Upper lobe of right lung (tissue), 1 donor: ENCODE data around the gene SUPT20HL1. TPM values are rescaled to one million over a fixed set of nuclear protein-coding genes. Genes with fewer than 3 reads are reported as not detected.

Source experiments
- ATAC-seq: fragments of 200-7000 bp; cut with Tn5 transposase; one replicate; pipeline ENCODE4 v1.9.1; 2020; ENCODE audit warnings: mild to moderate bottlenecking, moderate library complexity
- DNase-seq: peaks from one replicate; pipeline ENCODE4 v3.0.0-alpha.2; 2020
- H3K27ac ChIP-seq: fragments of 200-600 bp; one replicate; pipeline ENCODE4 v1.8.0; 2022
- H3K27me3 ChIP-seq: fragments of 200-600 bp; one replicate; pipeline ENCODE4 v1.8.0; 2022; ENCODE audit warnings: mild to moderate bottlenecking
- H3K36me3 ChIP-seq: fragments of 200-600 bp; one replicate; pipeline ENCODE4 v1.8.0; 2022
- H3K4me1 ChIP-seq: fragments of 200-600 bp; one replicate; pipeline ENCODE4 v1.8.0; 2022
- H3K4me3 ChIP-seq: fragments of 200-600 bp; one replicate; pipeline ENCODE4 v1.8.0; 2022; ENCODE audit warnings: mild to moderate bottlenecking
- H3K9me3 ChIP-seq: fragments of 200-600 bp; one replicate; pipeline ENCODE4 v1.8.0; 2022
- intact Hi-C: fragments of 100-400 bp; cut with DNase I; formaldehyde crosslinking; loops from one replicate; pipeline ENCODE4 v1.11.0; 2022
- total RNA-seq: library from RNA; stranded (reverse); fragmentation: NEBNext Ultra II Directional; extraction: Animal tissue kit (Norgen Biotek cat#: 25700); gene quantifications from one replicate; pipeline ENCODE4 v1.2.1, GENCODE V29; 2021
- TF ChIP-seq, protein P1 (sequence below): fragments of 200-600 bp; IDR thresholded peaks from one replicate; pipeline ENCODE4 v1.8.0; 2022; ENCODE audit warnings: antibody characterized with exemption
- donor health status: DM: no; HTN: yes; CAD: no; lungs with severe emphysema.

Gene SUPT20HL1
- total RNA-seq, 1 donor from 2014 or later, result not detected

DNA sequence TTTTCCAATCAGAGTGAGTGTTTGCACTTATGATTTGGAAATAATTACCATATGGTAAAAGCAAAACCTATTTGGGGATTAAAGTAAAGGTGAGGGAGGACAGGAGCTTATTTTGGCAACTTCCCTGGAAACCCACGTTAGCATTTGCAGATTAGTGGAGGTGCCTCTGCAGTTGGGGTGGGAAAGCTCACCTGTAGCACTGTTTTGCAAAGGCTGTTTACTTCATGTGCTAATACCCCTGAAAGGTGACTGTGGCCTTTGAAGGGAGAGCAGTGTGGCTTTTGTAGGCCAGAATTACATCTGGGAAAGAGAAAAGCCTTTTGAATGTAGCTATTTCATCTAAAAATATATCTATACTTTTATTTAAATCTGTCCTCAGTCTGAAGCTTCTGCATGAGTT is 9.4 kb downstream of the SUPT20HL1 start:
- intact Hi-C loops, result no loop called here
- Histone ChIP-seq H3K9me3 (no peaks in the 10 kb centered on the region), H3K36me3 (no peaks in the 10 kb centered on the region), H3K27me3 (no peaks in the 10 kb centered on the region), H3K4me1 (no peaks in the 10 kb centered on the region), H3K27ac (no peak overlapping the region), H3K4me3 (no peak overlapping the region)
- DNase-seq, result no peak
- ATAC-seq, result no peak
- TF ChIP-seq, protein P1, sequence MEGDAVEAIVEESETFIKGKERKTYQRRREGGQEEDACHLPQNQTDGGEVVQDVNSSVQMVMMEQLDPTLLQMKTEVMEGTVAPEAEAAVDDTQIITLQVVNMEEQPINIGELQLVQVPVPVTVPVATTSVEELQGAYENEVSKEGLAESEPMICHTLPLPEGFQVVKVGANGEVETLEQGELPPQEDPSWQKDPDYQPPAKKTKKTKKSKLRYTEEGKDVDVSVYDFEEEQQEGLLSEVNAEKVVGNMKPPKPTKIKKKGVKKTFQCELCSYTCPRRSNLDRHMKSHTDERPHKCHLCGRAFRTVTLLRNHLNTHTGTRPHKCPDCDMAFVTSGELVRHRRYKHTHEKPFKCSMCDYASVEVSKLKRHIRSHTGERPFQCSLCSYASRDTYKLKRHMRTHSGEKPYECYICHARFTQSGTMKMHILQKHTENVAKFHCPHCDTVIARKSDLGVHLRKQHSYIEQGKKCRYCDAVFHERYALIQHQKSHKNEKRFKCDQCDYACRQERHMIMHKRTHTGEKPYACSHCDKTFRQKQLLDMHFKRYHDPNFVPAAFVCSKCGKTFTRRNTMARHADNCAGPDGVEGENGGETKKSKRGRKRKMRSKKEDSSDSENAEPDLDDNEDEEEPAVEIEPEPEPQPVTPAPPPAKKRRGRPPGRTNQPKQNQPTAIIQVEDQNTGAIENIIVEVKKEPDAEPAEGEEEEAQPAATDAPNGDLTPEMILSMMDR, result no peak

GRCh38 chrX:24371391-24371972 is 11.0 kb downstream of the SUPT20HL1 start:
- Histone ChIP-seq H3K4me3 (no peak overlapping the region), H3K27ac (no peak overlapping the region), H3K27me3 (no peaks in the 10 kb centered on the region), H3K9me3 (no peaks in the 10 kb centered on the region), H3K4me1 (no peaks in the 10 kb centered on the region), H3K36me3 (no peaks in the 10 kb centered on the region)
- intact Hi-C loops, result no loop called here
- ATAC-seq (peak; percentile 75), DNase-seq (no peak)
- TF ChIP-seq, protein P1, result peak; percentile 54

- Histone ChIP-seq H3K9me3 (no peaks in the 10 kb centered on the region), H3K27me3 (no peaks in the 10 kb centered on the region), H3K36me3 (no peaks in the 10 kb centered on the region), H3K27ac (no peak overlapping the region), H3K4me1 (no peaks in the 10 kb centered on the region), H3K4me3 (no peak overlapping the region)
- TF ChIP-seq, protein P1, result no peak
- no peak for DNase-seq
- ATAC-seq, result no peak
- intact Hi-C loops, result no loop called here
Measured at GRCh38 chrX:24372021-24372763, 11.8 kb downstream of the SUPT20HL1 start.

GRCh38 chrX:24375600-24376131 is 15.2 kb downstream of the SUPT20HL1 start:
- Histone ChIP-seq H3K27ac (no peak overlapping the region), H3K4me3 (no peak overlapping the region), H3K36me3 (no peaks in the 10 kb centered on the region), H3K4me1 (no peaks in the 10 kb centered on the region), H3K9me3 (no peaks in the 10 kb centered on the region), H3K27me3 (no peaks in the 10 kb centered on the region)
- ATAC-seq (no peak), DNase-seq (no peak)
- TF ChIP-seq, protein P1, result no peak
- intact Hi-C loops, result no loop called here

DNA sequence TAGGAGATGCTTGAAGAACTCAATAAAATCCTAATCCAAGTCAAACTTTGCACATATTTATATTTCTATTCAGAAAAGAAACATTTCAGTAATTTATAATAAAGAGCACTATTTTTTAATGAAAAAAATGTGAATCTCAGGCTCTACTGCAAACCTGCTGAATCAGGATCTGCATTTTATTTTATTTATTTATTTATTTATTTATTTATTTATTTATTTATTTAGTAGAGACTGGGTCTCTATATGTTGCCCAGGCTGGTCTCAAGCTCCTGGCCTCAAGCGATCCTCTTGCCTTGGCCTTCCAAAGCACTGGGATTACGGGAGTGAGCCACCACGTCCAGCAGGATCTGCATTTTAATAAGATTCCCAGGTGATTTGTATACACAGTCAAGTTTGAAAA is 16.0 kb downstream of the SUPT20HL1 start:
- Histone ChIP-seq H3K4me1 (no peaks in the 10 kb centered on the region), H3K36me3 (no peaks in the 10 kb centered on the region), H3K27ac (no peak overlapping the region), H3K9me3 (no peaks in the 10 kb centered on the region), H3K4me3 (no peak overlapping the region), H3K27me3 (no peaks in the 10 kb centered on the region)
- ATAC-seq (no peak), DNase-seq (no peak)
- intact Hi-C loops, result no loop called here
- TF ChIP-seq, protein P1, result no peak
